ENCODE data around the gene ZNF750.
"Not testable (repeated sequence)": the region's sequence is repeated elsewhere in the genome, so short reads cannot be mapped to it uniquely, and the experiment has no call there.

The ZNF750 gene

DNA sequence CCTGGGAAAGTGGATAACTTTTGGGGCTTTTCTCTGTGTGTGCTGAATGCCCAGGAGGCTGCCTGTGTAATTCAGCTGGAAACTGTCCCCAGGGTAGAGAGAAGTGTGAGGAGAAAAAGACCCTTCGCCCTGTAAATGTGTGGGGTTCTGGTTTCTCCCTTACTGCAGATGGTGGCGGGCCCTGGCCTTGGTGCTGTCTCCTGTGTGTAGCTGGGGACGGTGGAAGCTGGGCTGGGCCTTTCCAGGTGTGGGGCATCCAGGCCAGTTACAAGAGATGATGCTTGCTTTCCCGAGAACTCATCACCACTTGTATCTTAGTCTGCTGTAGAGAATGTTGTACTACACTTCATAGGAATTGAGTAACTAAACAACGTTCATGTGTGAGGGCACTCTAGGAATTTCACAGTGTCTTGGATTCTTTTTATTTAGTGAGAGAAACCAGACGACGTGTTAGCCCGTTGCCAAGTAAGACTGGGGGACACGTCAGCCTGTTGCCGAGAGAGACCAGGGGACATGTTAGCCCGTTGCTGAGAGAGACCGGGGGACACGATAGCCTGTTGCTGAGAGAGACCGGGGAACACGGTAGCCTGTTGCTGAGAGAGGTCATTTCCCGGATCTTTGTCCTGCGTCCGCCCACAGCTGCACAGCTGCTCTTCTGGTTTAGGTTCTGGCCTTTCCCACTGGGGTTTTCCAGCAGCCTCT is 44.9 kb downstream of the ZNF750 start:
- Histone ChIP-seq H3K4me1 (ENCODE audit: control insufficient read depth, insufficient read depth, low read length) (peaks cover 13% of the 10 kb centered on the region), H3K27me3 (replicated peaks; ENCODE audit: control insufficient read depth, insufficient read depth, low read length) (no peaks in the 10 kb centered on the region), H3K9me3 (ENCODE audit: control insufficient read depth, low read length) (no peaks in the 10 kb centered on the region), H3K4me3 (ENCODE audit: low read length) (no peak overlapping the region), H3K36me3 (ENCODE audit: control insufficient read depth, insufficient read depth, low read length, severe bottlenecking) (peaks cover 3% of the 10 kb centered on the region), H3K9ac (ENCODE audit: low read length) (no peak overlapping the region)
- DNase-seq (ENCODE audit: low read depth), result no peak

GRCh38 chr17:82793974-82794630 is 45.7 kb downstream of the ZNF750 start:
- Histone ChIP-seq H3K4me3 (ENCODE audit: low read length) (no peak overlapping the region), H3K4me1 (ENCODE audit: control insufficient read depth, insufficient read depth, low read length) (peaks cover 13% of the 10 kb centered on the region), H3K9me3 (ENCODE audit: control insufficient read depth, low read length) (no peaks in the 10 kb centered on the region), H3K27me3 (replicated peaks; ENCODE audit: control insufficient read depth, insufficient read depth, low read length) (no peaks in the 10 kb centered on the region), H3K9ac (ENCODE audit: low read length) (no peak overlapping the region), H3K36me3 (ENCODE audit: control insufficient read depth, insufficient read depth, low read length, severe bottlenecking) (peaks cover 3% of the 10 kb centered on the region)
- peak; percentile 13 for DNase-seq (ENCODE audit: low read depth)

DNA sequence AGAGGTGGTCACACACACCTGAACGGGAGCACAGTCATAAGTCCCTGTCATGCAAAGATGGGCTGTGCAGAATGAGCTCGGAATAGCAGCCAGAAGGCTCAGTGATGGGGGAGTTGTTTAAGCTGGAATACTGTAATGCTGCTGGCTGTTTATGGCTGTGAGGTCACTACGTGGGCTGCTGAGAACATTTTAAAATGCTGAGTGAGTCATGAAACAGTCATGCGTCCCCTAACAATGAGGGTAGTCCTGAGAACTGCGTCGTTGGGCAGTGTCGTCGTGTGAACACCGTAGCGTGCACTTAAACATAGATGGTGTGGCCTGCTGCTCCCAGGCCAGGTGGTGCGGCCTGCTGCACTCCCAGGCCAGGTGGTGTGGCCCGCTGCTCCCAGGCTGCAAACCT is 48.3 kb downstream of the ZNF750 start:
- no peak overlapping the region for H3K9ac ChIP-seq (ENCODE audit: low read length)

GRCh38 chr17:82790391-82790790 is 49.4 kb downstream of the ZNF750 start:
- DNase-seq (ENCODE audit: low read depth), result no peak
- H3K9me3 ChIP-seq (ENCODE audit: control insufficient read depth, low read length), result no peaks in the 10 kb centered on the region
- no peak overlapping the region for H3K4me3 ChIP-seq (ENCODE audit: low read length)
- H3K36me3 ChIP-seq (ENCODE audit: control insufficient read depth, insufficient read depth, low read length, severe bottlenecking), result no peaks in the 10 kb centered on the region
- H3K27me3 ChIP-seq (replicated peaks; ENCODE audit: control insufficient read depth, insufficient read depth, low read length), result no peaks in the 10 kb centered on the region
- H3K4me1 ChIP-seq (ENCODE audit: control insufficient read depth, insufficient read depth, low read length), result peaks cover 25% of the 10 kb centered on the region
- H3K9ac ChIP-seq (ENCODE audit: low read length), result no peak overlapping the region

More for the DNA sequence above, 48.3 kb downstream of the ZNF750 start:
- no peak overlapping the region for H3K4me3 ChIP-seq (ENCODE audit: low read length)
- peaks cover 22% of the 10 kb centered on the region for H3K4me1 ChIP-seq (ENCODE audit: control insufficient read depth, insufficient read depth, low read length)
- peaks cover 3% of the 10 kb centered on the region for H3K36me3 ChIP-seq (ENCODE audit: control insufficient read depth, insufficient read depth, low read length, severe bottlenecking)
- no peaks in the 10 kb centered on the region for H3K27me3 ChIP-seq (replicated peaks; ENCODE audit: control insufficient read depth, insufficient read depth, low read length)
- peak; percentile 67 for DNase-seq (ENCODE audit: low read depth)
- no peaks in the 10 kb centered on the region for H3K9me3 ChIP-seq (ENCODE audit: control insufficient read depth, low read length)

GRCh38 chr17:82789806-82790205 is 50.0 kb downstream of the ZNF750 start:
- H3K4me3 ChIP-seq (ENCODE audit: low read length), result no peak overlapping the region
- peaks cover 25% of the 10 kb centered on the region for H3K4me1 ChIP-seq (ENCODE audit: control insufficient read depth, insufficient read depth, low read length)
- no peak overlapping the region for H3K9ac ChIP-seq (ENCODE audit: low read length)
- no peaks in the 10 kb centered on the region for H3K36me3 ChIP-seq (ENCODE audit: control insufficient read depth, insufficient read depth, low read length, severe bottlenecking)
- no peaks in the 10 kb centered on the region for H3K9me3 ChIP-seq (ENCODE audit: control insufficient read depth, low read length)
- no peaks in the 10 kb centered on the region for H3K27me3 ChIP-seq (replicated peaks; ENCODE audit: control insufficient read depth, insufficient read depth, low read length)
- DNase-seq (ENCODE audit: low read depth), result no peak

DNA sequence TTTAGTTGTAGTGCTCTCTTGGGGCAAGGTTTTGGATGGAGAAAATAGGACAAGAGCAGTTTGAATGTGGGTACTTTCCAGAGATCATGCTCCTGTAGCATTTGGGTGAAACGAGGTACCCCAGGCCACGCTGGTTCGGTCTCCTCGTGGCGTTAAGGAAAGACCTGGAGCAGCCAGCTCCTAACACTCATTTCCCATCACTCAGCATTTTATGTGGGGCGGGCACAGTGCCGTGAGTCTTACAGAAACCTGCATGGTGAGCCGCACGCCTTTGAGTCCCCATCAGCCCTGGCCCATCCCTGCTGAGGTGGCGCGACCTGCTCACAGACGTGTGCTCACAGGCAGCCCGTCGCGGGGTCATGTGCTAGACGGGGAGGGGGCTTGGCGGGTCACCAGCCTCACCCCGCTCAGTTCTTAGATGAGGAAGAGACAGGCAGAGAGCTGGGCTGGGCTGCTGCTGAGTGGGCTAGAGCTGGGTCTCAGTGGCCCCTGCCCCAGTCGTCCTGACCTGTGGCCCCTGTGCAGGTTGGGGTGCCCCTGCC is 50.7 kb downstream of the ZNF750 start:
- no peak for DNase-seq (ENCODE audit: low read depth)
- Histone ChIP-seq H3K36me3 (ENCODE audit: control insufficient read depth, insufficient read depth, low read length, severe bottlenecking) (no peaks in the 10 kb centered on the region), H3K9ac (ENCODE audit: low read length) (no peak overlapping the region), H3K27me3 (replicated peaks; ENCODE audit: control insufficient read depth, insufficient read depth, low read length) (no peaks in the 10 kb centered on the region), H3K4me3 (ENCODE audit: low read length) (no peak overlapping the region), H3K4me1 (ENCODE audit: control insufficient read depth, insufficient read depth, low read length) (peaks cover 24% of the 10 kb centered on the region), H3K9me3 (ENCODE audit: control insufficient read depth, low read length) (no peaks in the 10 kb centered on the region)

GRCh38 chr17:82788206-82789001 is 51.4 kb downstream of the ZNF750 start:
- Histone ChIP-seq H3K9ac (ENCODE audit: low read length) (no peak overlapping the region), H3K4me1 (ENCODE audit: control insufficient read depth, insufficient read depth, low read length) (peaks cover 18% of the 10 kb centered on the region), H3K27me3 (replicated peaks; ENCODE audit: control insufficient read depth, insufficient read depth, low read length) (no peaks in the 10 kb centered on the region), H3K36me3 (ENCODE audit: control insufficient read depth, insufficient read depth, low read length, severe bottlenecking) (peaks cover 6% of the 10 kb centered on the region), H3K4me3 (ENCODE audit: low read length) (no peak overlapping the region), H3K9me3 (ENCODE audit: control insufficient read depth, low read length) (no peaks in the 10 kb centered on the region)
- no peak for DNase-seq (ENCODE audit: low read depth)

GRCh38 chr17:82787081-82787848 is 52.6 kb downstream of the ZNF750 start:
- Histone ChIP-seq H3K4me3 (ENCODE audit: low read length) (no peak overlapping the region), H3K9ac (ENCODE audit: low read length) (no peak overlapping the region), H3K36me3 (ENCODE audit: control insufficient read depth, insufficient read depth, low read length, severe bottlenecking) (peaks cover 12% of the 10 kb centered on the region), H3K9me3 (ENCODE audit: control insufficient read depth, low read length) (no peaks in the 10 kb centered on the region), H3K4me1 (ENCODE audit: control insufficient read depth, insufficient read depth, low read length) (peaks cover 18% of the 10 kb centered on the region), H3K27me3 (replicated peaks; ENCODE audit: control insufficient read depth, insufficient read depth, low read length) (no peaks in the 10 kb centered on the region)
- peak; percentile 85 for DNase-seq (ENCODE audit: low read depth)

DNA sequence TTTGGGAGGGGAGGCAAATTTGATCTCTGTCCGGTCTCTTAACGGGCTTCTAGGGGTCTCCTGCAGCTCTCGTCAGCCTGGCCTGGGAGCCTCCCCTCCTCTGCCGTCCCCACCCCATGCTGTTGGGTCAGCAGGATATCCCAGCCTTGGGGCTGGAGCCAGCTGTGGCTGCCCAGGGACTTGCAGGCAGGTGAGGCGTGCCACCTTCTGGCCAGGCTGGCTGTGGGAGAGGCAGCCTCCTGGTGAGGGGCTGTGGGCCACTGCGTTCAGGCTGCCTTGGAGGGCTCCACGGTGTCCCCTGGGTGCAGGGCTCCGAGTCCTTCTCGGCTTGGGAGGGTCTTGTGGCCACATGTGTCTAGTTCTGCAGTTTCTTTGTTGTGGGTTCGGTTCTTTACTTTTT is 53.4 kb downstream of the ZNF750 start:
- Histone ChIP-seq H3K9me3 (ENCODE audit: control insufficient read depth, low read length) (no peaks in the 10 kb centered on the region), H3K27me3 (replicated peaks; ENCODE audit: control insufficient read depth, insufficient read depth, low read length) (no peaks in the 10 kb centered on the region), H3K4me3 (ENCODE audit: low read length) (no peak overlapping the region), H3K9ac (ENCODE audit: low read length) (no peak overlapping the region), H3K4me1 (ENCODE audit: control insufficient read depth, insufficient read depth, low read length) (peaks cover 14% of the 10 kb centered on the region), H3K36me3 (ENCODE audit: control insufficient read depth, insufficient read depth, low read length, severe bottlenecking) (peaks cover 12% of the 10 kb centered on the region)
- no peak for DNase-seq (ENCODE audit: low read depth)

GRCh38 chr17:82785581-82785980 is 54.2 kb downstream of the ZNF750 start:
- H3K9ac ChIP-seq (ENCODE audit: low read length); H3K9me3 ChIP-seq (ENCODE audit: control insufficient read depth, low read length); H3K27me3 ChIP-seq (replicated peaks; ENCODE audit: control insufficient read depth, insufficient read depth, low read length); H3K4me3 ChIP-seq (ENCODE audit: low read length); DNase-seq (ENCODE audit: low read depth): not testable (repeated sequence)
- Histone ChIP-seq H3K4me1 (ENCODE audit: control insufficient read depth, insufficient read depth, low read length) (peaks cover 12% of the 10 kb centered on the region), H3K36me3 (ENCODE audit: control insufficient read depth, insufficient read depth, low read length, severe bottlenecking) (peaks cover 12% of the 10 kb centered on the region)

All from adipocyte (in vitro differentiated cells).